SK-N-SH treated with all-trans-retinoic acid at 6 μM for 48 hours (cell line): ENCODE data around the gene TTC28.

Experiments used
- ARNTL ChIP-seq: fragments of 450-650 bp; formaldehyde crosslinking; IDR thresholded peaks from 2 replicates; pipeline ENCODE4 v1.5.0; 2020; ENCODE audit warnings: low read depth, mild to moderate bottlenecking, moderate library complexity, borderline replicate concordance
- ESRRG ChIP-seq: fragments of 250-450 bp; sonication (Bioruptor Pico); IDR thresholded peaks from 2 replicates; pipeline ENCODE4 v1.6.1; 2021; ENCODE audit warnings: mild to moderate bottlenecking
- GLIS3 ChIP-seq: fragments of 250-450 bp; sonication (Bioruptor Pico); IDR thresholded peaks from 2 replicates; pipeline ENCODE4 v1.5.0; 2020; ENCODE audit warnings: mild to moderate bottlenecking, moderate library complexity
- SNAI2 ChIP-seq: fragments of 250-450 bp; sonication (Bioruptor Pico); IDR thresholded peaks from 2 replicates; pipeline ENCODE4 v1.5.0; 2020; ENCODE audit warnings: mild to moderate bottlenecking, moderate library complexity
- TCF4 ChIP-seq: fragments of 250-450 bp; sonication (Bioruptor Pico); IDR thresholded peaks from 2 replicates; pipeline ENCODE4 v1.8.0; 2021; ENCODE audit warnings: mild to moderate bottlenecking, moderate library complexity, borderline replicate concordance
- ZFP30 ChIP-seq: fragments of 450-650 bp; formaldehyde crosslinking; IDR thresholded peaks from 2 replicates; pipeline ENCODE4 v1.5.0; 2022; ENCODE audit warnings: mild to moderate bottlenecking, moderate library complexity
- ZNF8 ChIP-seq: fragments of 450-650 bp; formaldehyde crosslinking; IDR thresholded peaks from 2 replicates; pipeline ENCODE4 v1.5.0; 2020; ENCODE audit warnings: mild to moderate bottlenecking, moderate library complexity
- TF ChIP-seq, protein P1 (sequence below): fragments of 250-450 bp; sonication (Bioruptor Pico); IDR thresholded peaks from 2 replicates; pipeline ENCODE4 v1.8.0; 2020; ENCODE audit warnings: mild to moderate bottlenecking, moderate library complexity, borderline replicate concordance
- TF ChIP-seq, protein P2 (sequence below): fragments of 250-450 bp; sonication (Bioruptor Pico); IDR thresholded peaks from 2 replicates; pipeline ENCODE4 v1.5.1; 2020; ENCODE audit warnings: low read depth, mild to moderate bottlenecking, moderate library complexity

DNA sequence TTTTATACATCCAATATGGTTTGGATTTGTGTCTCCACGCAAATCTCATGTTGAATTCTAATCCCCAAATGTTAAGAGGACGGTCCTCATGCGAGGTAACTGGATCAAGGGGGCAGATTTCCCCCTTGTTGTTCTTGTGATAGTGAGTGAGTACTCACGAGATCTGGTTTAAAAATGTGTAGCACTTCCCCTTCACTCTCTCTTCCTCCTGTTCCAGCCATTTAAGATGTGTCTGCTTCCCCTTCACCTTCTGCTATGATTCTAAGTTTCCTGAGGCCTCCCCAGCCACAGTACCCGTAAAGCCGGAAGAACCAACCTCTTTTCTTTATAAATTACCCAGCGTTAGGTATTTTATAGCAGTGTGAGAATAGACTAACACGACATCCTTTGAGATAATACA, 98.6 kb downstream of the TTC28 start:
- TF ChIP-seq TCF4 (CRISPR knock-in tag), result no peak
- TF ChIP-seq ARNTL (CRISPR knock-in tag), result no peak
- TF ChIP-seq, protein P1, sequence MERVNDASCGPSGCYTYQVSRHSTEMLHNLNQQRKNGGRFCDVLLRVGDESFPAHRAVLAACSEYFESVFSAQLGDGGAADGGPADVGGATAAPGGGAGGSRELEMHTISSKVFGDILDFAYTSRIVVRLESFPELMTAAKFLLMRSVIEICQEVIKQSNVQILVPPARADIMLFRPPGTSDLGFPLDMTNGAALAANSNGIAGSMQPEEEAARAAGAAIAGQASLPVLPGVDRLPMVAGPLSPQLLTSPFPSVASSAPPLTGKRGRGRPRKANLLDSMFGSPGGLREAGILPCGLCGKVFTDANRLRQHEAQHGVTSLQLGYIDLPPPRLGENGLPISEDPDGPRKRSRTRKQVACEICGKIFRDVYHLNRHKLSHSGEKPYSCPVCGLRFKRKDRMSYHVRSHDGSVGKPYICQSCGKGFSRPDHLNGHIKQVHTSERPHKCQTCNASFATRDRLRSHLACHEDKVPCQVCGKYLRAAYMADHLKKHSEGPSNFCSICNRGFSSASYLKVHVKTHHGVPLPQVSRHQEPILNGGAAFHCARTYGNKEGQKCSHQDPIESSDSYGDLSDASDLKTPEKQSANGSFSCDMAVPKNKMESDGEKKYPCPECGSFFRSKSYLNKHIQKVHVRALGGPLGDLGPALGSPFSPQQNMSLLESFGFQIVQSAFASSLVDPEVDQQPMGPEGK (CRISPR knock-in tag), result no peak
- no peak for TF ChIP-seq ZNF8
- no peak for TF ChIP-seq ESRRG (CRISPR knock-in tag)
- TF ChIP-seq, protein P2, sequence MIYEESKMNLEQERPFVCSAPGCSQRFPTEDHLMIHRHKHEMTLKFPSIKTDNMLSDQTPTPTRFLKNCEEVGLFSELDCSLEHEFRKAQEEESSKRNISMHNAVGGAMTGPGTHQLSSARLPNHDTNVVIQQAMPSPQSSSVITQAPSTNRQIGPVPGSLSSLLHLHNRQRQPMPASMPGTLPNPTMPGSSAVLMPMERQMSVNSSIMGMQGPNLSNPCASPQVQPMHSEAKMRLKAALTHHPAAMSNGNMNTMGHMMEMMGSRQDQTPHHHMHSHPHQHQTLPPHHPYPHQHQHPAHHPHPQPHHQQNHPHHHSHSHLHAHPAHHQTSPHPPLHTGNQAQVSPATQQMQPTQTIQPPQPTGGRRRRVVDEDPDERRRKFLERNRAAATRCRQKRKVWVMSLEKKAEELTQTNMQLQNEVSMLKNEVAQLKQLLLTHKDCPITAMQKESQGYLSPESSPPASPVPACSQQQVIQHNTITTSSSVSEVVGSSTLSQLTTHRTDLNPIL (CRISPR knock-in tag), result no peak
- no peak for TF ChIP-seq GLIS3 (CRISPR knock-in tag)
- no peak for TF ChIP-seq SNAI2
- TF ChIP-seq ZFP30 (CRISPR knock-in tag), result no peak
